Adipocyte (in vitro differentiated cells): Measurements from ENCODE around the gene PALM.
"Not testable (repeated sequence)": the region's sequence is repeated elsewhere in the genome, so short reads cannot be mapped to it uniquely, and the experiment has no call there.

Source experiments
- DNase-seq: peaks from one replicate; pipeline ENCODE4 v3.0.0-alpha.2; 2015; ENCODE audit warnings: low read depth
- H3K27me3 ChIP-seq: replicated peaks from 2 replicates; pipeline ENCODE4 v1.7.0; 2013; ENCODE audit warnings: mild to moderate bottlenecking, low read length, moderate library complexity; ENCODE audit not compliant: control insufficient read depth, insufficient read depth
- H3K36me3 ChIP-seq: 2 replicates; pipeline ENCODE4 v1.7.0; 2013; ENCODE audit warnings: low read length, mild to moderate bottlenecking, moderate library complexity; ENCODE audit not compliant: control insufficient read depth, insufficient read depth, severe bottlenecking
- H3K4me1 ChIP-seq: 2 replicates; pipeline ENCODE4 v1.7.0; 2013; ENCODE audit warnings: mild to moderate bottlenecking, low read length, moderate library complexity; ENCODE audit not compliant: control insufficient read depth, insufficient read depth
- H3K4me3 ChIP-seq: 2 replicates; pipeline ENCODE4 v1.7.0; 2013; ENCODE audit warnings: mild to moderate bottlenecking, low read length, moderate library complexity
- H3K9ac ChIP-seq: 2 replicates; pipeline ENCODE4 v1.7.0; 2013; ENCODE audit warnings: mild to moderate bottlenecking, low read length, moderate library complexity
- H3K9me3 ChIP-seq: 2 replicates; pipeline ENCODE4 v1.7.0; 2013; ENCODE audit warnings: mild to moderate bottlenecking, low read length, moderate library complexity; ENCODE audit not compliant: control insufficient read depth

PALM gene

DNA sequence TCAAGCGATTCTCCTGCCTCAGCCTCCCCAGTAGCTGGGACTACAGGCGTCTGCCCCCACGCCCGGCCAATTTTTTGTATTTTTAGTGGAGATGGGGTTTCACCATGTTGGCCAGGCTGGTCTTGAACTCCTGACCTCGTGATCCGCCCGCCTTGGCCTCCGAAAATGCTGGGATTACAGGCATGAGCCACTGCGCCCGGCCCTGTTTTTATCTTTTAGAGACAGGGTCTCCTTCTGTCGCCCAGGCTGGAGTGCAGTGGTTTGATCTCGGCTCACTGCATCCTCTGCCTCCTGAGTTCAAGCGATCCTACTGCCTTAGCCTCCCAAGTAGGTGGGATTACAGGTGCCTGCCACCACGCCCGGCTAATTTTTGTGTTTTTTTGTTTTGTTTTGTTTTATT, 10.2 kb upstream of the PALM start:
- DNase-seq, H3K4me3 ChIP-seq, H3K4me1 ChIP-seq, H3K9me3 ChIP-seq, H3K36me3 ChIP-seq, H3K9ac ChIP-seq: not testable (repeated sequence)
- peaks cover 14% of the 10 kb centered on the region for H3K27me3 ChIP-seq

DNA sequence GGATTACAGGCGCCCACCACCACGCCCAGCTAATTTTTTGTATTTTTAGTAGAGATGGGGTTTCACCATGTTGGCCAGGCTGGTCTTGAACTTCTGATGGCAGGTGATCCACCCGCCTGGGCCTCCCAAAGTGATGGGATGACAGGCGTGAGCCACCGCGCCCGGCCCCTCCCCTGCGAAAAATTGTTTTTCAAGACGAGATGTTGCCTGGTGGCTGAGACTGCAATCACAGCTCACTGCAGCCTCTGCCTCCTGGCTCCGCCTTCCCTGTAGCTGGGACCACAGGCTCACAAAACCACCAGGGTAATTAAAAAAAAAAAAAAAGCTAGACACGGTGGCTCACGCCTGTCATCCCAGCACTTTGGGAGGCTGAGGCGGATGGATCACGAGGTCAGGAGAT, 8.8 kb upstream of the PALM start:
- H3K4me3 ChIP-seq, H3K9ac ChIP-seq, DNase-seq, H3K9me3 ChIP-seq, H3K4me1 ChIP-seq, H3K36me3 ChIP-seq: not testable (repeated sequence)
- H3K27me3 ChIP-seq = peaks cover 14% of the 10 kb centered on the region

DNA sequence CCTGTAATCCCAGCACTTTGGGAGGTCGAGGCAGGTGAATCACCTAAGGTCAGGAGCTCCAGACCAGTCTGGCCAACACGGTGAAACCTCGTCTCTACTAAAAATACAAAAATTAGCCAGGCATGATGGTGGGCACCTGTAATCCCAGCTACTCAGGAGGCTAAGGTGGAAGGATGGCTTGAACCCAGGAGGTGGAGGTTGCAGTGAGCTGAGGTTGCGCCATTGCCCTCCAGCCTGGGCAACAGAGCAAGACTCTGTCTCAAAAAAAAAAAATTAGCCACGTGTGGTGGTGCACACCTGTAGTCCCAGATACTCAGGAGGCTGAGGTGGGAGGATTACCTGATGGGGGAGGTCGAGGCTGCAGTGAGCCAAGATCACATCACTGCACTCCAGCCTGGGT, 5.9 kb upstream of the PALM start:
- H3K27me3 ChIP-seq, H3K9me3 ChIP-seq, H3K4me1 ChIP-seq, H3K9ac ChIP-seq, H3K36me3 ChIP-seq, H3K4me3 ChIP-seq, DNase-seq: not testable (repeated sequence)

DNA sequence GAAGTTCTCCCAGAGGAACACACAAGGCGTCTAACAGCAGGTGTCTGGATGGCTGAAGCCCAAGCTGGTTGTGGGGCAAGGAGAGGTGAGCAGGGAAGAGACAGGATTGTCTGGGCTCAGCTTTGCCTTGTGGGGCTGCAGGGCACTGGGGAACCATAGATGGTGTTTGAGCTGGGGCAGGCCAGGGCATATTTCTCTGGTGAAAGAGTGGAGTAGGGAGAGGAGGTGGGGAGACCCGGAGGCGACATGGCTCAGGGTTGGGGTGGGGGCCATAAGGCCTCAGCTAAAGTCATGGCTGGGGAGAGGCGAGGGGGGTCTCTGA, 5.4 kb upstream of the PALM start:
- no peak overlapping the region for H3K9ac ChIP-seq
- no peaks in the 10 kb centered on the region for H3K36me3 ChIP-seq

DNA sequence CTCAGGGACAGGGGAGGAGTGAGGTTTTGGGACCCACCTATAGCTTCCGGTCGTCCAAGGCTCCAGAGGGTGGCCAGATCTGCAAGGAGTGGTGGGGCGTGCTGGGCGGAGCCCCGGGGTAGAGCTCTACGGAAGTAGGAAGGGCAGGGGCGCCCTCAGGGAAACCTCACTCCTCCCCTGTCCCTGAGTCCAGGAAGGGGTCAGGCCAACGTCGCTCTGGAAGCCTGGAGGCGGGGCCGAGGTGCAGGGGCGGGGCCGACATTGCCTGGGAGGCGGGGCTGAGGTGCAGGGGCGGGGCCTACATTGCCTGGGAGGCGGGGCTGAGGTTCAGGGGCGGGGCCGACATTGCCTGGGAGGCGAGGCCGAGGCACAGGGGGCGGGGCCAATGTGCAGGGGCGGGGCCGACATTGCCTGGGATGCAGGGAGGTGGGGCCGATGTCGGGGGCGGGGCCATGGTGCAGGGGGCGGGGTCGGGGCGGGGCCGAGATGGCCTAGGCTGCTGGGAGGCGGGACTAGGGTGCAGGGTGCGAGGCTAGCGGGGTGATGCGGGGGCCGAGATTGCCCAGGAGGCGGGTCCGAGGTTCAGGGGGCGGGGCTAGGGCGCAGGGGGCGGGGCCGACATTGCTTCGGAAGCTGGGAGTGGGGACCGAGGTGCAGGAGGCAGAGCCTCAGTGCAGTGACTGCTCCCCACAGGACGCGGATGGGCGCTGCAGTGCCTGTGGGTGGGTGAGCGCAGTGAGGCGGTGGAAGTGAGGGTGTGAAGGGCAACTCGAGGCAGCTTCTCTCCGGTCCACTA, 4.9 kb upstream of the PALM start:
- DNase-seq = peak; percentile 76
- Histone ChIP-seq H3K4me1 (peaks cover 11% of the 10 kb centered on the region), H3K4me3 (peak overlapping the region; percentile 52), H3K36me3 (no peaks in the 10 kb centered on the region), H3K9me3 (no peaks in the 10 kb centered on the region), H3K9ac (no peak overlapping the region), H3K27me3 (peaks cover 5% of the 10 kb centered on the region)

More for the DNA sequence above, 5.4 kb upstream of the PALM start:
- Histone ChIP-seq H3K9me3 (no peaks in the 10 kb centered on the region), H3K4me3 (peak overlapping the region; percentile 52), H3K27me3 (peaks cover 5% of the 10 kb centered on the region), H3K4me1 (peaks cover 11% of the 10 kb centered on the region)
- DNase-seq = no peak

DNA sequence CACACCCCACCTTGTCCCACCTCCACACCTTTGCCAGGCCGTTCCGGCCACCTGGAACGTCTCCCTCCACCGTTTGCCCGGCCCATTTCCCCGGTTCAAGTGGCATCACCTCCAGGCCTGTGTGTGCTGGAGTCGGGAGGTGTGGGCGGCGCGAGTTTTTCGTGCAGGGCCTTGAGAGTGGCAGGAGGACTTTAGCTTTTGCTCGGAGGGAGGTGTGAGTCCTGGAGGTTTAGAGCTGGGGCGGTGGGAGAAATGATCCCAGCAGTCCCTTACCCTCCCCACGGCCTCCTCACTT, 4.3 kb upstream of the PALM start:
- Histone ChIP-seq H3K4me3 (no peak overlapping the region), H3K4me1 (peaks cover 11% of the 10 kb centered on the region), H3K9me3 (no peaks in the 10 kb centered on the region), H3K36me3 (no peaks in the 10 kb centered on the region), H3K27me3 (peaks cover 2% of the 10 kb centered on the region), H3K9ac (no peak overlapping the region)
- DNase-seq = no peak

DNA sequence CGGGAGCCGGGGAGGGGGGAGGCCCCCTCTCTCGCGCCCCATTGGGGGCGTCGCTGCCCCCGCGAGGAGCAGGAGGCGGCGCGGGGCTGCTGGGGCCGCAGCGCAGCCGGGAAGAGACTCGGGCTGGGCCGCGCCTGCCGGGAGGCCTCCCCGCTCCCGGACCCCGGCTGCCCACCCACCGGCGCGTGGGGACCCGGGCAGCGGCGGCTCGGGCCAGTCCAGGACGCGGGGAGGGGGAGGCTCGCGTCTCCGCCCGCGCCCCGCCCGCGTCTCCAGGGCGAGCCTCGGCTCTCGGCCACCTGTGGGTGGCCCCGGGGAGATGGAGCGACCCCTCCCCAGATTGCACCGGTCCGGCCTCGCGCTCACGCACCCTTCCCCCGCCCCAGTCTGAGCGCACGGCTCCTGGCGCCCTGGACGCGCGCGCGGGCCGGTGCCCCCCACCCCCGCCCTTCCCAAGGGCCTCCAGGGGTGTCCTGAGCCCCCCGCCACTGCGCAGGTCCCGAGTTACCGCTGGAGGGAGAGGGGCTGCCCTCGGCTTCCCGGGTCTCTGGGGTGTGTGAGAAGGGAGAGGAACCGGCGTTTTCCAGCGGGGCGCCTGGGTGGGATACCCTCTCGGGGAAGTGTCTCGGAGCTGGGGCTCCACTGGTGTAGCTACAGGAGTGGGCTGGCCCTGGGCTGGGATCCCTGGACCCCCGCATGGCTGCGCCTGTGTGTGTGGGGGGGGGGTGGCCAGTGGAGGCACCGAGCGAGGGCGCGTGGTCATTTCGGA, 645 bp downstream of the PALM start:
- DNase-seq = peak; percentile 49
- Histone ChIP-seq H3K36me3 (no peaks in the 10 kb centered on the region), H3K9me3 (no peaks in the 10 kb centered on the region), H3K4me3 (peak overlapping the region; percentile 85), H3K4me1 (peaks cover 23% of the 10 kb centered on the region), H3K27me3 (no peaks in the 10 kb centered on the region), H3K9ac (peak overlapping the region; percentile 88)

DNA sequence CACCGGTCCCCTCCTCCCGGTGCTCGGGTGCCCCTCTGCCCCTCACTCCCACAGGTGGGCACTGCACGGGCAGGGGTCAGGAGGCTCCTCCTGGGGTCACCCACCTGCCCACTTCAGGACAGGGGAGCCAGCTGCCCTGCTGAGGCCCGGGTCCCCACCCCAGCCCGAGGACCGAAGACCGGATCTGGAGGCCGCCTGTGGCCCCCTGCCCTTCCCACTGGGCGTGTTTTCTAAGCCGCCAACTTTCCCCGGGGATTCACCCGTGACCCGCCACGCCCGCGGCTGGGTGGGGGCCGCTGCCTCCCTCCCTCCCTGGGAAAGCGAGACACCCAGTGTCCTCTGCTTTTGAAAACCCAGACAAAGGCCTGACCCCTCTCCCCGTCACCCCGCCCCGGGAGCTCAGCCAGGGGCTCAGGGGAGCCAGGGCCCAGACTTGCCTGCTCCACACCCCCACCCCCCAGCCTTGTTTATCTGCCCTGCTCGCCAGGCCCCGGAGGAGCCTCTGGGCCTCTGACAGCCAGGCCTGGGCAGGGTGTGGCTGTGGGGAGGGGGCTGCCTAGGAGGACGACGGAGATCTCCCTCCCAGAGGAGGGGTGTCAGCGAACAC, 1.3 kb downstream of the PALM start:
- Histone ChIP-seq H3K4me3 (peak overlapping the region; percentile 85), H3K4me1 (peaks cover 23% of the 10 kb centered on the region), H3K9me3 (no peaks in the 10 kb centered on the region), H3K9ac (peak overlapping the region; percentile 88), H3K27me3 (no peaks in the 10 kb centered on the region), H3K36me3 (no peaks in the 10 kb centered on the region)
- peak; percentile 29 for DNase-seq

DNA sequence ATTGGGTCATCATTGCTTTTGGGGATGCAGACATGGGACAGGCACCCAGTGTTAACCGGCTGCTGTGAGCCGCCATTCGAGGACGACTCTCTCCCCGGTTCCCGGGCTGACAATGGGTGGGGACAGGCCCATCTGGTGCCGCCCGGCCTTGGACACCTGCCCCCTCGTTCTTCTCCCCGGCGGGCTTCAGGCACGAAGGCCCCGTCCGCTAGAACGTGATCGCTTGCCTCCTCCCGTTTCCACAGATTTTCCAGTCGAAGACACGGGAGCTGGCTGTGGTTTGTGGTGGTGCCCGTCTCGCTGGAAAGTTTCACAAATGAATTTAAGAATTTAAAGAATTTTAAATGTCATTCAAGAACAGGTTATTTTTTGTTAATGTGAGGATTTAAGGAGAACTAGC, 2.0 kb downstream of the PALM start:
- H3K27me3 ChIP-seq = no peaks in the 10 kb centered on the region
- H3K36me3 ChIP-seq = no peaks in the 10 kb centered on the region
- H3K4me1 ChIP-seq = peaks cover 23% of the 10 kb centered on the region
- H3K4me3 ChIP-seq = peak overlapping the region; percentile 85
- H3K9me3 ChIP-seq = no peaks in the 10 kb centered on the region
- H3K9ac ChIP-seq = peak overlapping the region; percentile 88
- DNase-seq = no peak

DNA sequence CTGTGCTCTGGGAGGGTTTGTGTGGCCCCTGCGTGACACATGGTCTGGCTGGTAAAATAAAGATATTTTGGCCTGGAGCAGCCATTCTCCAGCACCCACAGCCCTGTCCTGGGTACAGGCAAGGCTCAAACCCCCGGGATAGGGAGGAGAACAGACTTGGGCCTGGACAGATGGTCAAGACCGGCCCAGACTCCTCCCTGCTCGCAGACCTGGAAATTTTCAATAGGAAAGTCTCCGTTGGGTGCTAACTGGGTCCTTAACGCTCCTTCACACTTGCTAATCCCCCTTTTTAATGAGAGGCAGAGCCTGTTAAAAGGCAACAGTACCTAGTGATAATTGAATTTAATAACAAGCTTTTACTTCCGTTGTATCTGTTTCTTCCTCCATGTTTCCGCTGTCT, 2.5 kb downstream of the PALM start:
- Histone ChIP-seq H3K9ac (peak overlapping the region; percentile 88), H3K27me3 (no peaks in the 10 kb centered on the region), H3K36me3 (no peaks in the 10 kb centered on the region), H3K9me3 (no peaks in the 10 kb centered on the region), H3K4me3 (peak overlapping the region; percentile 85), H3K4me1 (peaks cover 23% of the 10 kb centered on the region)
- DNase-seq = no peak

DNA sequence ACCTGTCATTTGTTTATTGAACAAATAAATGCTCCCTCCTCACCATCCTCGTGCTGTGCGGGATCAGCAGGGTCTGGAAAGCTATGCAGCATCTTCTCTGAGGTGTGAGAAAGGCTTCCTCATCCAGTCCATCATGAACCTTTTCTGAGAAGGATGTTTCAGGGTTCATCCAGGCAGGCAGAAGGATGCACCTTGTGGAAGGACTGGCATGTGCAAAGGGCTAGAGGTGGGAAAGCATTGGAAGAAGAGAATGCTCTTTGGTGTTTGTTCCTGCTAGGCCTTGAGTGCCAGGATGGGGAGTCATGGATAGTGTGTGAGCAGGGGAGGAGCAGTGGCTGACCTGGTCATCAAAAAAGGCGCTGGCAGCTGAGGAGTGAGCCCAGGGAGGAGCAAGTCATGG, 6.6 kb downstream of the PALM start:
- Histone ChIP-seq H3K9me3 (no peaks in the 10 kb centered on the region), H3K36me3 (no peaks in the 10 kb centered on the region), H3K4me1 (peaks cover 26% of the 10 kb centered on the region), H3K4me3 (no peak overlapping the region), H3K27me3 (no peaks in the 10 kb centered on the region), H3K9ac (no peak overlapping the region)
- no peak for DNase-seq
